Epithelial cell of proximal tubule (primary cell): Measurements from ENCODE around the gene SH3D21. TPM values are rescaled to one million over a fixed set of nuclear protein-coding genes. Genes with fewer than 3 reads are reported as not detected.

Experiments
- DNase-seq: peaks from one replicate; pipeline ENCODE4 v3.0.0-alpha.2; 2011; ENCODE audit warnings: low read depth
- H3K4me3 ChIP-seq: 2 replicates; pipeline ENCODE4 v1.5.1; 2011; ENCODE audit warnings: low read depth, mild to moderate bottlenecking, low read length
- CTCF ChIP-seq: conservative IDR thresholded peaks from 2 replicates; pipeline ENCODE4 v1.5.1; 2012; ENCODE audit warnings: low read depth, mild to moderate bottlenecking, low read length
- total RNA-seq: library from RNA; depleted of rRNA; stranded (reverse); fragments of >200 nt; gene quantifications from 2 replicates; pipeline ENCODE4 v1.2.3, GENCODE V29; 2015

The SH3D21 gene
- total RNA-seq, result 4.0 and 20.3 TPM in 2 replicates

- peak; percentile 28 for TF ChIP-seq CTCF
- H3K4me3 ChIP-seq, result peak within 1 kb of the TSS; percentile 61
- no peak for DNase-seq
Observed at GRCh38 chr1:36306210-36306901, at the start of gene SH3D21. SH3D21 (plus strand) TSS chr1:36306368; CDS start chr1:36306421, 53 bp downstream.

- DNase-seq, result peak; percentile 62
- no peak for TF ChIP-seq CTCF
- H3K4me3 ChIP-seq, result no peak overlapping the region
Observed at GRCh38 chr1:36256558-36257374, 49.4 kb upstream of the SH3D21 start.

- TF ChIP-seq CTCF, result no peak
- DNase-seq, result no peak
- H3K4me3 ChIP-seq, result no peak overlapping the region
Observed at GRCh38 chr1:36257375-36257767, 48.8 kb upstream of the SH3D21 start.

GRCh38 chr1:36258960-36259344 lies 47.2 kb upstream of the SH3D21 start:
- DNase-seq, result no peak
- no peak for TF ChIP-seq CTCF
- no peak overlapping the region for H3K4me3 ChIP-seq

GRCh38 chr1:36268981-36269380 lies 37.2 kb upstream of the SH3D21 start:
- no peak for TF ChIP-seq CTCF
- no peak overlapping the region for H3K4me3 ChIP-seq
- no peak for DNase-seq

- no peak for TF ChIP-seq CTCF
- H3K4me3 ChIP-seq, result no peak overlapping the region
- no peak for DNase-seq
Observed at GRCh38 chr1:36269408-36269838, 36.7 kb upstream of the SH3D21 start.

GRCh38 chr1:36273024-36273423 lies 33.1 kb upstream of the SH3D21 start:
- no peak for TF ChIP-seq CTCF
- H3K4me3 ChIP-seq, result no peak overlapping the region
- no peak for DNase-seq
